ENCODE measurements around the gene SRP54. TPM values are rescaled to one million over a fixed set of nuclear protein-coding genes. Genes with fewer than 3 reads are reported as not detected.
"Not testable (repeated sequence)": the region's sequence is repeated elsewhere in the genome, so short reads cannot be mapped to it uniquely, and the experiment has no call there.

The SRP54 gene
- total RNA-seq, 1 experiment from 2014 or later, result 101 TPM

- in situ Hi-C loops (cut with HindIII; ENCODE audit: low sequenced_read_pairs), result no loop called here
- DNase-seq (ENCODE audit: low spot score), result no peak
Observed at GRCh38 chr14:34981743-34982420, 910 bp upstream of the SRP54 start.

GRCh38 chr14:34983148-34983760 lies 462 bp downstream of the SRP54 start:
- in situ Hi-C loops (cut with HindIII; ENCODE audit: low sequenced_read_pairs), result no loop called here
- DNase-seq (ENCODE audit: low spot score), result no peak

GRCh38 chr14:34983786-34984185 lies 994 bp downstream of the SRP54 start:
- in situ Hi-C loops (cut with HindIII; ENCODE audit: low sequenced_read_pairs), result no loop called here
- no peak for DNase-seq (ENCODE audit: low spot score)

- no peak for DNase-seq (ENCODE audit: low spot score)
- in situ Hi-C loops (cut with HindIII; ENCODE audit: low sequenced_read_pairs), result no loop called here
Observed at GRCh38 chr14:34985740-34986139, 2.9 kb downstream of the SRP54 start.

- no peak for DNase-seq (ENCODE audit: low spot score)
- in situ Hi-C loops (cut with HindIII; ENCODE audit: low sequenced_read_pairs), result no loop called here
Observed at GRCh38 chr14:34987180-34987579, 4.4 kb downstream of the SRP54 start.

GRCh38 chr14:34989762-34990161 lies 7.0 kb downstream of the SRP54 start:
- in situ Hi-C loops (cut with HindIII; ENCODE audit: low sequenced_read_pairs), result no loop called here
- DNase-seq (ENCODE audit: low spot score), result no peak

- no peak for DNase-seq (ENCODE audit: low spot score)
- in situ Hi-C loops (cut with HindIII; ENCODE audit: low sequenced_read_pairs), result no loop called here
Observed at GRCh38 chr14:34993426-34993825, 10.6 kb downstream of the SRP54 start.

- no peak for DNase-seq (ENCODE audit: low spot score)
- in situ Hi-C loops (cut with HindIII; ENCODE audit: low sequenced_read_pairs), result no loop called here
Observed at GRCh38 chr14:34994668-34995067, 11.9 kb downstream of the SRP54 start.

GRCh38 chr14:34997762-34998161 lies 15.0 kb downstream of the SRP54 start:
- in situ Hi-C loops (cut with HindIII; ENCODE audit: low sequenced_read_pairs), result no loop called here

GRCh38 chr14:34999500-34999899 lies 16.7 kb downstream of the SRP54 start:
- in situ Hi-C loops (cut with HindIII; ENCODE audit: low sequenced_read_pairs), result no loop called here
- no peak for DNase-seq (ENCODE audit: low spot score)

More at GRCh38 chr14:34997762-34998161, 15.0 kb downstream of the SRP54 start:
- DNase-seq (ENCODE audit: low spot score), result peak; percentile 43

- in situ Hi-C loops (cut with HindIII; ENCODE audit: low sequenced_read_pairs), result no loop called here
- no peak for DNase-seq (ENCODE audit: low spot score)
Observed at GRCh38 chr14:35001621-35002020, 18.8 kb downstream of the SRP54 start.

GRCh38 chr14:35004839-35005238 lies 22.0 kb downstream of the SRP54 start:
- in situ Hi-C loops (cut with HindIII; ENCODE audit: low sequenced_read_pairs), result no loop called here
- no peak for DNase-seq (ENCODE audit: low spot score)

- DNase-seq (ENCODE audit: low spot score), result no peak
- in situ Hi-C loops (cut with HindIII; ENCODE audit: low sequenced_read_pairs), result no loop called here
Observed at GRCh38 chr14:35016568-35016967, 33.8 kb downstream of the SRP54 start.

- in situ Hi-C loops (cut with HindIII; ENCODE audit: low sequenced_read_pairs), result no loop called here
- DNase-seq (ENCODE audit: low spot score), result no peak
Observed at GRCh38 chr14:35020713-35021112, 37.9 kb downstream of the SRP54 start.

GRCh38 chr14:35028435-35028834 lies 45.6 kb downstream of the SRP54 start:
- DNase-seq (ENCODE audit: low spot score), result no peak
- in situ Hi-C loops (cut with HindIII; ENCODE audit: low sequenced_read_pairs), result loop anchor here (25.0 kb wide), 1 partner anchor 384 kb away; the partner anchor contains the start of gene NFKBIA

GRCh38 chr14:35032562-35032961 lies 49.8 kb downstream of the SRP54 start:
- in situ Hi-C loops (cut with HindIII; ENCODE audit: low sequenced_read_pairs), result loop anchor here (25.0 kb wide), 1 partner anchor 380 kb away; the partner anchor contains the start of gene NFKBIA
- DNase-seq (ENCODE audit: low spot score), result no peak

GRCh38 chr14:35034440-35034833 lies 51.6 kb downstream of the SRP54 start:
- in situ Hi-C loops (cut with HindIII; ENCODE audit: low sequenced_read_pairs), result loop anchor here (25.0 kb wide), 1 partner anchor 378 kb away; the partner anchor contains the start of gene NFKBIA
- DNase-seq (ENCODE audit: low spot score), result no peak

GRCh38 chr14:35034944-35035554 lies 52.3 kb downstream of the SRP54 start:
- in situ Hi-C loops (cut with HindIII; ENCODE audit: low sequenced_read_pairs), result loop anchor here (25.0 kb wide), 1 partner anchor 377 kb away; the partner anchor contains the start of gene NFKBIA
- DNase-seq (ENCODE audit: low spot score), result not testable (repeated sequence)

GRCh38 chr14:35038312-35038711 lies 55.5 kb downstream of the SRP54 start:
- DNase-seq (ENCODE audit: low spot score), result not testable (repeated sequence)
- in situ Hi-C loops (cut with HindIII; ENCODE audit: low sequenced_read_pairs), result loop anchor here (25.0 kb wide), 1 partner anchor 374 kb away; the partner anchor contains the start of gene NFKBIA

- in situ Hi-C loops (cut with HindIII; ENCODE audit: low sequenced_read_pairs), result loop anchor here (25.0 kb wide), 1 partner anchor 370 kb away; the partner anchor contains the start of gene NFKBIA
- DNase-seq (ENCODE audit: low spot score), result no peak
Observed at GRCh38 chr14:35042632-35043031, 59.8 kb downstream of the SRP54 start.

All from G401 (cell line).